Measurements from ENCODE around the gene YARS1.

The YARS1 gene

GRCh38 chr1:32817159-32817814 lies at the start of gene YARS1, which contains the start of gene S100PBP:
YARS1 (minus strand) TSS chr1:32817358; CDS start chr1:32817244, 114 bp downstream.
S100PBP (plus strand) TSS chr1:32817653; CDS start chr1:32826100, 8,447 bp downstream.
- DNase-seq (ENCODE audit: low read depth) = peak; percentile 97

- no peak for DNase-seq (ENCODE audit: low read depth)
Measured at GRCh38 chr1:32865639-32866405, 48.7 kb upstream of the YARS1 start.

GRCh38 chr1:32864375-32865019 lies 47.3 kb upstream of the YARS1 start:
- no peak for DNase-seq (ENCODE audit: low read depth)

GRCh38 chr1:32863881-32864245 lies 46.7 kb upstream of the YARS1 start:
- no peak for DNase-seq (ENCODE audit: low read depth)

- DNase-seq (ENCODE audit: low read depth) = no peak
Measured at GRCh38 chr1:32863218-32863880, 46.2 kb upstream of the YARS1 start.

GRCh38 chr1:32861904-32862695 lies 44.9 kb upstream of the YARS1 start:
- no peak for DNase-seq (ENCODE audit: low read depth)

GRCh38 chr1:32860566-32860965 lies 43.4 kb upstream of the YARS1 start:
- DNase-seq (ENCODE audit: low read depth) = no peak

GRCh38 chr1:32859915-32860314 lies 42.8 kb upstream of the YARS1 start:
- DNase-seq (ENCODE audit: low read depth) = no peak

- DNase-seq (ENCODE audit: low read depth) = no peak
Measured at GRCh38 chr1:32858791-32859190, 41.6 kb upstream of the YARS1 start.

- no peak for DNase-seq (ENCODE audit: low read depth)
Measured at GRCh38 chr1:32858136-32858535, 41.0 kb upstream of the YARS1 start.

GRCh38 chr1:32855861-32856617 lies 38.9 kb upstream of the YARS1 start:
- no peak for DNase-seq (ENCODE audit: low read depth)

- no peak for DNase-seq (ENCODE audit: low read depth)
Measured at GRCh38 chr1:32848354-32849063, 31.4 kb upstream of the YARS1 start.

- DNase-seq (ENCODE audit: low read depth) = no peak
Measured at GRCh38 chr1:32831878-32832277, 14.7 kb upstream of the YARS1 start.

- DNase-seq (ENCODE audit: low read depth) = no peak
Measured at GRCh38 chr1:32830092-32830852, 13.1 kb upstream of the YARS1 start.

- no peak for DNase-seq (ENCODE audit: low read depth)
Measured at GRCh38 chr1:32828341-32828740, 11.2 kb upstream of the YARS1 start.

GRCh38 chr1:32825181-32825580 lies 8.0 kb upstream of the YARS1 start:
- DNase-seq (ENCODE audit: low read depth) = no peak

- DNase-seq (ENCODE audit: low read depth) = no peak
Measured at GRCh38 chr1:32818804-32819541, 1.8 kb upstream of the YARS1 start.

All from stromal cell of bone marrow (primary cell).